Ishikawa (cell line): ENCODE data around the gene TMEM247.

ENCODE experiments used
- EGR1 ChIP-seq: IDR thresholded peaks from 2 replicates; pipeline ENCODE4 v1.6.1; 2012
- FOXM1 ChIP-seq: IDR thresholded peaks from 2 replicates; pipeline ENCODE4 v1.6.1; 2012; ENCODE audit warnings: low read depth, borderline replicate concordance
- MAX ChIP-seq: IDR thresholded peaks from 2 replicates; pipeline ENCODE4 v1.6.1; 2012
- RAD21 ChIP-seq: IDR thresholded peaks from 2 replicates; pipeline ENCODE4 v1.6.1; 2012; ENCODE audit warnings: low read depth
- TAF1 ChIP-seq: IDR thresholded peaks from 2 replicates; pipeline ENCODE4 v1.6.1; 2012; ENCODE audit warnings: low read depth, mild to moderate bottlenecking
- TF ChIP-seq, protein P1 (sequence below): IDR thresholded peaks from 2 replicates; pipeline ENCODE4 v1.6.1; 2012; ENCODE audit warnings: low read depth, mild to moderate bottlenecking

DNA sequence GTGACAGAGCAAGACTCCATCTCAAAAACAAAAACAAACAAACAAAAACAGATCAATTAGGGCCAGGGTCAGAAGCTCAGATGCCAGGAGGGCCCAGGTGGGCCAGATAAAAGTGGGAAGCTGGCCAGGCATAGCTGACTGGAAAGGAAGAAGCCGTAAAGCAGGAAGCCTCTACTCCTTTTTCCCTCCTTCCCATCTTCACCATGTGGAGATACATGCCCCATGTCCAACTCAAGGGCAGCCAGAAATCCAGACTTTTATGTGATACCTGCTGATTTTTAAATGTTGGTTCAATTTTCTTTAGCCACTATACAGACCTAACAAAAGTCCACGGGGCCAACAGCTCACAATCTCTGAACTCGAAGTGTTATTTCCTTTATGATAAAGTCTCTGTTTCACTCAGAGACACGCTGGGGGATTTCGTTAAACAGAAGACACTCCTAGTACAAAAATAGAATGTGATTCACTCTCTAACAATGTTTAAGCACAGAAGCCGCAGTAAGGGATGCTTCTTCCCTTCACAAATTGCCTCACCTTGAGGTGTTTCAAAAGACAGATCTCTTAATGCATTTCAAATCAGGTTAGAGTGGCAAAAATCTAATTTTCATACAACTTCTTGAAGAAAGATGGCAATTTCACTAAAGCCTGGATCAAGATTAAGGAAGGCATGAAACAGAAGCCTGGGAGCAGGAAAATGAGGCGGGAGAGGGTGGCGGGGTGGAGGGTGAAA, 14.0 kb downstream of the TMEM247 start:
- TF ChIP-seq, protein P1, sequence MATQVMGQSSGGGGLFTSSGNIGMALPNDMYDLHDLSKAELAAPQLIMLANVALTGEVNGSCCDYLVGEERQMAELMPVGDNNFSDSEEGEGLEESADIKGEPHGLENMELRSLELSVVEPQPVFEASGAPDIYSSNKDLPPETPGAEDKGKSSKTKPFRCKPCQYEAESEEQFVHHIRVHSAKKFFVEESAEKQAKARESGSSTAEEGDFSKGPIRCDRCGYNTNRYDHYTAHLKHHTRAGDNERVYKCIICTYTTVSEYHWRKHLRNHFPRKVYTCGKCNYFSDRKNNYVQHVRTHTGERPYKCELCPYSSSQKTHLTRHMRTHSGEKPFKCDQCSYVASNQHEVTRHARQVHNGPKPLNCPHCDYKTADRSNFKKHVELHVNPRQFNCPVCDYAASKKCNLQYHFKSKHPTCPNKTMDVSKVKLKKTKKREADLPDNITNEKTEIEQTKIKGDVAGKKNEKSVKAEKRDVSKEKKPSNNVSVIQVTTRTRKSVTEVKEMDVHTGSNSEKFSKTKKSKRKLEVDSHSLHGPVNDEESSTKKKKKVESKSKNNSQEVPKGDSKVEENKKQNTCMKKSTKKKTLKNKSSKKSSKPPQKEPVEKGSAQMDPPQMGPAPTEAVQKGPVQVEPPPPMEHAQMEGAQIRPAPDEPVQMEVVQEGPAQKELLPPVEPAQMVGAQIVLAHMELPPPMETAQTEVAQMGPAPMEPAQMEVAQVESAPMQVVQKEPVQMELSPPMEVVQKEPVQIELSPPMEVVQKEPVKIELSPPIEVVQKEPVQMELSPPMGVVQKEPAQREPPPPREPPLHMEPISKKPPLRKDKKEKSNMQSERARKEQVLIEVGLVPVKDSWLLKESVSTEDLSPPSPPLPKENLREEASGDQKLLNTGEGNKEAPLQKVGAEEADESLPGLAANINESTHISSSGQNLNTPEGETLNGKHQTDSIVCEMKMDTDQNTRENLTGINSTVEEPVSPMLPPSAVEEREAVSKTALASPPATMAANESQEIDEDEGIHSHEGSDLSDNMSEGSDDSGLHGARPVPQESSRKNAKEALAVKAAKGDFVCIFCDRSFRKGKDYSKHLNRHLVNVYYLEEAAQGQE, result no peak
- no peak for TF ChIP-seq EGR1
- no peak for TF ChIP-seq FOXM1
- no peak for TF ChIP-seq TAF1
- TF ChIP-seq MAX, result no peak
- TF ChIP-seq RAD21, result no peak
